OCI-LY7 (cell line): ENCODE results near the gene SND1. TPM values are rescaled to one million over a fixed set of nuclear protein-coding genes. Genes with fewer than 3 reads are reported as not detected.

Source experiments
- BruUV-seq: library from RNA; stranded (reverse); fragments of 400-500 nt; replicated peaks from 2 replicates; lab custom pipeline; 2021; lab: Mats Ljungman, UMichigan
- CTCF ChIA-PET: fragments of 300-600 bp; sonication (Branson Sonifier 250); formaldehyde crosslinking; loops from one replicate; lab custom pipeline; 2022; ENCODE audit warnings: antibody characterized with exemption; ENCODE audit not compliant: unreplicated experiment; lab: Charles Lee
- POLR2A ChIA-PET: fragments of 300-600 bp; sonication (Branson Sonifier 250); formaldehyde crosslinking; loops from one replicate; lab custom pipeline; 2022; ENCODE audit warnings: antibody characterized with exemption; lab: Charles Lee
- DNase-seq: peaks from one replicate; pipeline ENCODE4 v3.0.0-alpha.2; 2015; ENCODE audit warnings: low spot score
- H2AFZ ChIP-seq: fragments of 200-600 bp; sonication (generic), shearing (Covaris generic); 2 replicates; pipeline ENCODE4 v1.6.1; 2014; ENCODE audit warnings: mild to moderate bottlenecking, antibody characterized with exemption, low read length, moderate library complexity
- H3K27ac ChIP-seq: fragments of 200-600 bp; sonication (generic); 2 replicates; pipeline ENCODE4 v1.5.1; 2014; ENCODE audit warnings: mixed run types, low read depth, mild to moderate bottlenecking, moderate library complexity, low read length, inconsistent platforms; ENCODE audit not compliant: poor library complexity, severe bottlenecking
- H3K36me3 ChIP-seq: fragments of 200-600 bp; sonication (generic); 2 replicates; pipeline ENCODE4 v1.6.1; 2014; ENCODE audit warnings: mild to moderate bottlenecking, antibody characterized with exemption, low read length, moderate library complexity, mixed read lengths; ENCODE audit not compliant: insufficient read depth
- H3K4me1 ChIP-seq: fragments of 200-600 bp; sonication (generic); 2 replicates; pipeline ENCODE4 v1.5.1; 2014; ENCODE audit warnings: mild to moderate bottlenecking, low read length; ENCODE audit not compliant: insufficient read depth, poor library complexity, severe bottlenecking
- H3K4me2 ChIP-seq: fragments of 200-600 bp; sonication (generic); 2 replicates; pipeline ENCODE4 v1.6.1; 2014; ENCODE audit warnings: mild to moderate bottlenecking, low read length
- H3K4me3 ChIP-seq: fragments of 200-600 bp; sonication (generic); 2 replicates; pipeline ENCODE4 v1.5.1; 2014; ENCODE audit warnings: mild to moderate bottlenecking, low read depth, low read length; ENCODE audit not compliant: poor library complexity, severe bottlenecking
- H3K79me2 ChIP-seq: fragments of 200-600 bp; sonication (generic); 2 replicates; pipeline ENCODE4 v1.6.1; 2016; ENCODE audit warnings: low read depth, mild to moderate bottlenecking, low read length, moderate library complexity, mixed read lengths; ENCODE audit not compliant: insufficient read depth
- H3K9me2 ChIP-seq: fragments of 200-600 bp; sonication (generic); 2 replicates; pipeline ENCODE4 v1.6.1; 2016; ENCODE audit warnings: mild to moderate bottlenecking, low read length, mixed read lengths; ENCODE audit not compliant: insufficient read depth
- H3K9me3 ChIP-seq: fragments of 200-600 bp; sonication (generic); 2 replicates; pipeline ENCODE4 v1.6.1; 2014; ENCODE audit warnings: mild to moderate bottlenecking, mixed run types, low read length, mixed read lengths
- H4K20me1 ChIP-seq: fragments of 200-600 bp; sonication (generic); 2 replicates; pipeline ENCODE4 v1.6.1; 2014; ENCODE audit warnings: mild to moderate bottlenecking, antibody characterized with exemption, low read length, moderate library complexity, mixed read lengths; ENCODE audit not compliant: insufficient read depth
- CTCF ChIP-seq: fragments of 200-600 bp; sonication (generic); conservative IDR thresholded peaks from 2 replicates; pipeline ENCODE4 v1.5.1; 2014; ENCODE audit warnings: mild to moderate bottlenecking, antibody characterized with exemption, low read length, moderate library complexity, mixed read lengths
- EZH2phosphoT487 ChIP-seq: fragments of 200-600 bp; sonication (generic); IDR thresholded peaks from 2 replicates; pipeline ENCODE4 v1.6.1; 2018; ENCODE audit warnings: low read depth, borderline replicate concordance, mild to moderate bottlenecking, mixed run types, antibody characterized with exemption, low read length, moderate library complexity, mixed read lengths
- intact Hi-C: fragments of 100-400 bp; cut with micrococcal nuclease; formaldehyde crosslinking; loops from one replicate; pipeline ENCODE4 v1.10.0; 2022; ENCODE audit not compliant: unreplicated experiment
- total RNA-seq, 2 experiments: library from RNA; depleted of rRNA in 1 of 2; stranded (reverse); fragments of >200 nt in 1 of 2; shearing (Covaris generic) in 1 of 2; gene quantifications; 2 replicates each; pipeline ENCODE4 v1.2.3, GENCODE V29; 2014 to 2022

The SND1 gene
- total RNA-seq, 2 experiments from 2014 or later = 111 to 221 TPM

GRCh38 chr7:127922656-127923055 lies 270.7 kb downstream of the SND1 start:
- no peak overlapping the region for H3K4me3 ChIP-seq
- no peaks in the 10 kb centered on the region for H3K9me3 ChIP-seq
- H3K27ac ChIP-seq = no peak overlapping the region
- no peak overlapping the region for H3K4me2 ChIP-seq
- H2AFZ ChIP-seq = no peak overlapping the region
- H3K79me2 ChIP-seq = no peaks in the 10 kb centered on the region
- intact Hi-C loops = no loop called here
- peaks cover 7% of the 10 kb centered on the region; the same call in 1 of the 2 replicates for H4K20me1 ChIP-seq
- no peaks in the 10 kb centered on the region for H3K36me3 ChIP-seq
- H3K4me1 ChIP-seq = peaks cover 6% of the 10 kb centered on the region
- BruUV-seq = no TSS peak
- ChIA-PET CTCF (no interaction called here), POLR2A (no interaction called here)
- no peaks in the 10 kb centered on the region for H3K9me2 ChIP-seq
- TF ChIP-seq EZH2phosphoT487 (no peak), CTCF (no peak)
- DNase-seq = no peak

GRCh38 chr7:127924874-127925273 lies 272.9 kb downstream of the SND1 start:
- Histone ChIP-seq H3K9me3 (no peaks in the 10 kb centered on the region), H2AFZ (no peak overlapping the region), H3K4me2 (no peak overlapping the region), H3K27ac (no peak overlapping the region), H3K4me3 (no peak overlapping the region), H3K36me3 (peaks cover 10% of the 10 kb centered on the region), H3K79me2 (no peaks in the 10 kb centered on the region), H4K20me1 (peaks cover 8% of the 10 kb centered on the region; the same call in 1 of the 2 replicates), H3K4me1 (peaks cover 28% of the 10 kb centered on the region), H3K9me2 (no peaks in the 10 kb centered on the region)
- intact Hi-C loops = no loop called here
- ChIA-PET POLR2A (no interaction called here), CTCF (no interaction called here)
- BruUV-seq = no TSS peak
- DNase-seq = no peak
- TF ChIP-seq EZH2phosphoT487 (no peak), CTCF (no peak)

GRCh38 chr7:127927348-127927696 lies 275.3 kb downstream of the SND1 start:
- ChIA-PET CTCF (interaction anchor here (0.8 kb wide), 1 partner anchor 9 kb away, joined by 3 read pairs; no protein-coding TSS in a partner anchor), POLR2A (interaction anchor here (0.8 to 4.4 kb wide), 3 partner anchors 10 to 97 kb away, joined by 3 to 24 read pairs (median 15); no protein-coding TSS in a partner anchor)
- Histone ChIP-seq H3K36me3 (peaks cover 34% of the 10 kb centered on the region), H3K4me3 (no peak overlapping the region), H4K20me1 (peaks cover 8% of the 10 kb centered on the region; the same call in 1 of the 2 replicates), H3K4me1 (peaks cover 35% of the 10 kb centered on the region), H3K9me3 (no peaks in the 10 kb centered on the region), H3K79me2 (no peaks in the 10 kb centered on the region), H3K4me2 (no peak overlapping the region), H3K27ac (no peak overlapping the region), H3K9me2 (no peaks in the 10 kb centered on the region), H2AFZ (no peak overlapping the region)
- intact Hi-C loops = no loop called here
- no TSS peak for BruUV-seq
- TF ChIP-seq EZH2phosphoT487 (no peak), CTCF (no peak)
- DNase-seq = no peak
